Fibroblast of lung (primary cell): ENCODE measurements around the gene NEURL1. TPM values are rescaled to one million over a fixed set of nuclear protein-coding genes. Genes with fewer than 3 reads are reported as not detected.

Source experiments
- DNase-seq, 2 donors: peaks; one replicate each; pipeline versions ENCODE4 v3.0.0 to v3.0.0-alpha.2; 2010; ENCODE audit warnings: low read depth in 2 of 2
- H2AFZ ChIP-seq: 2 replicates; pipeline ENCODE4 v1.5.1; 2012; ENCODE audit warnings: low read length, control low read depth, inconsistent platforms
- H3K27ac ChIP-seq: 2 replicates; pipeline ENCODE4 v1.5.1; 2011; ENCODE audit warnings: low read length, control low read depth; ENCODE audit not compliant: insufficient read depth
- H3K27me3 ChIP-seq: 2 replicates; pipeline ENCODE4 v1.5.1; 2011; ENCODE audit warnings: mild to moderate bottlenecking, low read length; ENCODE audit not compliant: control insufficient read depth, insufficient read depth
- H3K36me3 ChIP-seq: 2 replicates; pipeline ENCODE4 v1.5.1; 2011; ENCODE audit warnings: low read length; ENCODE audit not compliant: control insufficient read depth, insufficient read depth
- H3K4me1 ChIP-seq: 2 replicates; pipeline ENCODE4 v1.5.1; 2011; ENCODE audit warnings: low read length; ENCODE audit not compliant: control insufficient read depth, insufficient read depth; ENCODE audit errors: extremely low read depth
- H3K4me2 ChIP-seq: 2 replicates; pipeline ENCODE4 v1.5.1; 2011; ENCODE audit warnings: low read length, control low read depth; ENCODE audit not compliant: insufficient read depth; ENCODE audit errors: extremely low read depth
- H3K4me3 ChIP-seq, 4 experiments: fragments of 200-600 bp in 1 of 4; sonication (generic) in 1 of 4; replicated peaks in 1 of 4; 2 replicates each; pipeline ENCODE4 v1.5.1; 2011 to 2016; ENCODE audit warnings: low read length in 4 of 4, low read depth in 3 of 4, mild to moderate bottlenecking in 3 of 4, control low read depth in 2 of 4, inconsistent platforms in 1 of 4, mixed read lengths in 1 of 4; ENCODE audit not compliant: insufficient read depth in 1 of 4; ENCODE audit errors: control extremely low read depth in 1 of 4
- H3K79me2 ChIP-seq: 2 replicates; pipeline ENCODE4 v1.5.1; 2012; ENCODE audit warnings: mild to moderate bottlenecking, low read length, inconsistent platforms; ENCODE audit not compliant: control insufficient read depth, insufficient read depth
- H3K9ac ChIP-seq: 2 replicates; pipeline ENCODE4 v1.5.1; 2011; ENCODE audit warnings: mild to moderate bottlenecking, low read length, control low read depth; ENCODE audit not compliant: insufficient read depth
- H3K9me3 ChIP-seq: 2 replicates; pipeline ENCODE4 v1.5.1; 2012; ENCODE audit warnings: low read depth, low read length; ENCODE audit not compliant: control insufficient read depth, insufficient read depth
- H4K20me1 ChIP-seq: 2 replicates; pipeline ENCODE4 v1.5.1; 2011; ENCODE audit warnings: low read length; ENCODE audit not compliant: control insufficient read depth, insufficient read depth; ENCODE audit errors: extremely low read depth
- CTCF ChIP-seq, 2 donors: IDR thresholded peaks in 1 of 2; conservative IDR thresholded peaks in 1 of 2; 1 replicate in 1 of 2; 2 replicates in 1 of 2; pipeline ENCODE4 v1.5.1; 2011 to 2012; ENCODE audit warnings: low read length in 2 of 2, control low read depth in 1 of 2, inconsistent platforms in 1 of 2, low read depth in 1 of 2, mild to moderate bottlenecking in 1 of 2
- EZH2 ChIP-seq: IDR thresholded peaks from 2 replicates; pipeline ENCODE4 v1.5.1; 2012; ENCODE audit warnings: low read length, control low read depth, mild to moderate bottlenecking; ENCODE audit errors: missing control alignments
- polyA plus RNA-seq, 2 donors: library from polyadenylated mRNA; depleted of rRNA in 1 of 2; stranded (reverse) in 1 of 2; unstranded in 1 of 2; fragments of >200 nt; gene quantifications; 2 replicates each; pipeline ENCODE4 v1.2.1, GENCODE V29; 2011 to 2012; ENCODE audit warnings: missing spikeins in 1 of 2
- total RNA-seq: library from RNA; depleted of rRNA; stranded (reverse); fragments of >200 nt; gene quantifications from 2 replicates; pipeline ENCODE4 v1.2.1, GENCODE V29; 2014

Gene NEURL1
- total and polyA plus RNA-seq, 2 donors (not counting 1 experiment from before 2014, with no cell fraction given): 0.12 TPM; not detected in 1

- TF ChIP-seq EZH2: no peak
- TF ChIP-seq CTCF (conservative IDR thresholded peaks at IDR 0.05 in 1 of 2, IDR thresholded peaks at IDR 0.05 in 1 of 2; ENCODE audit: low read depth in 1 of 2, low read length in 2 of 2): no peak
- no peak for DNase-seq
Observed at GRCh38 chr10:103459615-103460014, 33.9 kb upstream of the NEURL1 start.

GRCh38 chr10:103463499-103463898, 30.0 kb upstream of the NEURL1 start:
- H3K79me2 ChIP-seq: no peaks in the 10 kb centered on the region
- no peak overlapping the region for H3K4me3 ChIP-seq
- no peak overlapping the region for H3K4me2 ChIP-seq
- H4K20me1 ChIP-seq: no peaks in the 10 kb centered on the region
- no peak overlapping the region for H3K9ac ChIP-seq
- H3K27me3 ChIP-seq: no peaks in the 10 kb centered on the region
- no peak for TF ChIP-seq CTCF (conservative IDR thresholded peaks at IDR 0.05 in 1 of 2, IDR thresholded peaks at IDR 0.05 in 1 of 2; ENCODE audit: low read depth in 1 of 2, low read length in 2 of 2)
- no peak for TF ChIP-seq EZH2
- peak; percentile 9 to 14 for DNase-seq
- no peaks in the 10 kb centered on the region for H3K9me3 ChIP-seq
- H3K4me1 ChIP-seq: no peaks in the 10 kb centered on the region
- no peak overlapping the region for H2AFZ ChIP-seq
- H3K27ac ChIP-seq: no peak overlapping the region
- no peaks in the 10 kb centered on the region for H3K36me3 ChIP-seq

More at GRCh38 chr10:103459615-103460014, 33.9 kb upstream of the NEURL1 start:
- H3K4me2 ChIP-seq: no peak overlapping the region
- no peak overlapping the region for H3K9ac ChIP-seq
- H2AFZ ChIP-seq: no peak overlapping the region
- H3K4me1 ChIP-seq: no peaks in the 10 kb centered on the region
- no peaks in the 10 kb centered on the region for H3K9me3 ChIP-seq
- H4K20me1 ChIP-seq: no peaks in the 10 kb centered on the region
- no peaks in the 10 kb centered on the region for H3K27me3 ChIP-seq
- no peak overlapping the region for H3K27ac ChIP-seq
- no peak overlapping the region for H3K4me3 ChIP-seq
- no peaks in the 10 kb centered on the region for H3K36me3 ChIP-seq
- H3K79me2 ChIP-seq: no peaks in the 10 kb centered on the region

GRCh38 chr10:103465411-103466179, 27.9 kb upstream of the NEURL1 start:
- no peak overlapping the region for H3K9ac ChIP-seq
- TF ChIP-seq CTCF (conservative IDR thresholded peaks at IDR 0.05 in 1 of 2, IDR thresholded peaks at IDR 0.05 in 1 of 2; ENCODE audit: low read depth in 1 of 2, low read length in 2 of 2) (no peak), EZH2 (no peak)
- H3K27me3 ChIP-seq: no peaks in the 10 kb centered on the region
- no peaks in the 10 kb centered on the region for H3K9me3 ChIP-seq
- H3K4me2 ChIP-seq: no peak overlapping the region
- no peak for DNase-seq
- no peaks in the 10 kb centered on the region for H4K20me1 ChIP-seq
- H3K36me3 ChIP-seq: no peaks in the 10 kb centered on the region
- no peaks in the 10 kb centered on the region for H3K79me2 ChIP-seq
- H3K4me1 ChIP-seq: no peaks in the 10 kb centered on the region
- no peak overlapping the region for H3K4me3 ChIP-seq
- no peak overlapping the region for H3K27ac ChIP-seq
- H2AFZ ChIP-seq: no peak overlapping the region
